GM12891 (cell line): ENCODE measurements around the gene NUP85.

Source experiments
- PAX5 ChIP-seq: IDR thresholded peaks from 2 replicates; pipeline ENCODE4 v1.6.1; 2011; ENCODE audit warnings: low read length, moderate library complexity, mild to moderate bottlenecking; ENCODE audit not compliant: insufficient read depth, severe bottlenecking
- POLR2A ChIP-seq: IDR thresholded peaks from 2 replicates; pipeline ENCODE4 v1.6.1; 2011; ENCODE audit warnings: low read depth, low read length, control low read depth
- POLR2AphosphoS5 ChIP-seq: IDR thresholded peaks from 2 replicates; pipeline ENCODE4 v1.6.1; 2011; ENCODE audit warnings: low read depth, low read length, control low read depth
- POU2F2 ChIP-seq: IDR thresholded peaks from 2 replicates; pipeline ENCODE4 v1.6.1; 2011; ENCODE audit warnings: low read depth, mild to moderate bottlenecking, control low read depth, low read length, moderate library complexity
- SPI1 ChIP-seq: IDR thresholded peaks from 2 replicates; pipeline ENCODE4 v1.6.1; 2011; ENCODE audit warnings: low read depth, low read length, control low read depth
- TAF1 ChIP-seq: IDR thresholded peaks from 2 replicates; pipeline ENCODE4 v1.6.1; 2011; ENCODE audit warnings: low read depth, low read length, control low read depth

GRCh38 chr17:75181608-75182318 is 23.7 kb upstream of the NUP85 start:
- no peak for TF ChIP-seq POLR2A
- TF ChIP-seq TAF1, result no peak
- TF ChIP-seq POLR2AphosphoS5, result no peak
- TF ChIP-seq POU2F2, result 0 out of 2 replicates have a peak, but pooled peaks have one; percentile 12
- no peak for TF ChIP-seq SPI1
- TF ChIP-seq PAX5, result no peak
